ENCODE results near the gene UAP1L1.

Gene UAP1L1

DNA sequence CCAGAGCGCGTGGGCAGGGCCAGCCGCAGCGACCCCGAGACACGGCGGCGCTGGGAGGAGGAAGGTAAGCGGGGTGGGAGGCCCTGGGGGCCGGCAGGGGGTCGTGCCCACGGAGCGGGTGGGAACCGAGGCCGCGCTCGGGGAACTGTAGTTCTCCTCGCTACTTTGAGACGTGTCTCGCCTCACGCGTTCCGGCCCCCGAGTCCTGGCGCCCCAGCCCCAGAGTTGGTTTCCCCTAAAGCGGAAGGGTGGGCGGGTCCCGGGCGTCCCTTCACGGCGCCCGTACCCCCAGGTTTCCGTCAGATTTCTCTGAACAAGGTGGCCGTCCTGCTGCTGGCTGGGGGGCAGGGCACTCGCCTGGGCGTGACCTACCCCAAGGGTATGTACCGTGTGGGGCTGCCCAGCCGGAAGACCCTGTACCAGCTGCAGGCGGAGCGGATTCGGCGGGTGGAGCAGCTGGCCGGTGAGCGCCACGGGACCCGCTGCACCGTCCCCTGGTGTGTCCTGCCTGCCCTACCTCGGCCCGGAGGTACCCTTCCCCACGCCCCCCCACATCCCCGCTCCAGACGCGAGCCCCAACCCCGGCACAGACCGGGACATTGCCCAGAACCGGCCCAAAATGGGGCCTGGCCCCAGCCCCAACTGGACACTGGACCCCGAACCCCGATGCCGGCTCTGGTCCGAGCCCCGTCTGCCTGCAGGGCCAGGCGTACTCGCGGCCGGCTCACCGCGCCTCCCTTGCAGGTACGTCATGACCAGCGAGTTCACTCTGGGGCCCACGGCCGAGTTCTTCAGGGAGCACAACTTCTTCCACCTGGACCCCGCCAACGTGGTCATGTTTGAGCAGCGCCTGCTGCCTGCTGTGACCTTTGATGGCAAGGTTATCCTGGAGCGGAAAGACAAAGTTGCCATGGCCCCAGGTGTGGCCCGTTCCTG lies 709 bp downstream of the UAP1L1 start:
- peak; percentile 47 for DNase-seq

DNA sequence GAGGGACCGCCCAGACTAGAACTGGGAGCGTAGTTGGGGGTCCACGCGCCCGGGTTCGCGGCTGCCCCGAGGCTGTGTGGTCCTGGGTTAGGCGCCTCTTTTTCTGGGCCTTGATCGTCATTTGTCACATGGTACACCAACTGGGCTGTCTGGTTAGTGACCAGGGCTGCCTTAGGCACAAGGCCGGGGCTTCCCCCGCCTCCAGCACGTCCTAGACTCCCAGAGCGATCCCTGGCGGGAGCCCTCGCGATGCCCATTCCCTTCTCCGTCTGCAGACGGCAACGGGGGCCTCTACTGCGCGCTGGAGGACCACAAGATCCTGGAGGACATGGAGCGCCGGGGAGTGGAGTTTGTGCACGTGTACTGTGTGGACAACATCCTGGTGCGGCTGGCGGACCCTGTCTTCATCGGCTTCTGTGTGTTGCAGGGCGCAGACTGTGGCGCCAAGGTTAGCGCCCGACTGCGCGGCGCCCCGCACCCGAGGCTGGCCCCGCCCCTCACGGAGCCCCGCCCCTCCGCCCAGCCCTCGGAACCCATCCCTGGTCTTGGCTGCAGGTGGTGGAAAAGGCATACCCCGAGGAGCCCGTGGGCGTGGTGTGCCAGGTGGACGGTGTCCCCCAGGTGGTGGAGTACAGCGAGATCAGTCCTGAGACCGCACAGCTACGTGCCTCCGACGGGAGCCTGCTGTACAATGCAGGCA lies 1.5 kb downstream of the UAP1L1 start:
- DNase-seq = no peak

DNA sequence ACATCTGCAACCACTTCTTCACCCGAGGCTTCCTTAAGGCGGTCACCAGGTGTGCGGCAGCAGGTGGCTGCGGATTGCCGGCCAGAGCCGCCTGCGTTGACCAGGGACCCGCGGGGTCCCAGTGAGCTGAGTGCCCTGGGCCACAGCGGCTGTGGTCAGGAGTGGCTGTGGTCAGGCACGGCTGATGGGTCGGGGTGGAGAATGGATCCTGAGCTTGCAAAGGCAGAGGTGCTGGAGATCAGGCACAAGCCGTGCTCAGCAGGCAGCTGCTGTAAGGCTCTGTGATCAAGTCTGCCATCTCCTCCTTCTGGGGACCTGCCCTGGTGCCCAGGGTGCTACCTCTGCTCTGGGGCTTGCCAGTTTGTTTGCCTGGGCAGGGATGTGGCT lies 2.1 kb downstream of the UAP1L1 start:
- DNase-seq = no peak

DNA sequence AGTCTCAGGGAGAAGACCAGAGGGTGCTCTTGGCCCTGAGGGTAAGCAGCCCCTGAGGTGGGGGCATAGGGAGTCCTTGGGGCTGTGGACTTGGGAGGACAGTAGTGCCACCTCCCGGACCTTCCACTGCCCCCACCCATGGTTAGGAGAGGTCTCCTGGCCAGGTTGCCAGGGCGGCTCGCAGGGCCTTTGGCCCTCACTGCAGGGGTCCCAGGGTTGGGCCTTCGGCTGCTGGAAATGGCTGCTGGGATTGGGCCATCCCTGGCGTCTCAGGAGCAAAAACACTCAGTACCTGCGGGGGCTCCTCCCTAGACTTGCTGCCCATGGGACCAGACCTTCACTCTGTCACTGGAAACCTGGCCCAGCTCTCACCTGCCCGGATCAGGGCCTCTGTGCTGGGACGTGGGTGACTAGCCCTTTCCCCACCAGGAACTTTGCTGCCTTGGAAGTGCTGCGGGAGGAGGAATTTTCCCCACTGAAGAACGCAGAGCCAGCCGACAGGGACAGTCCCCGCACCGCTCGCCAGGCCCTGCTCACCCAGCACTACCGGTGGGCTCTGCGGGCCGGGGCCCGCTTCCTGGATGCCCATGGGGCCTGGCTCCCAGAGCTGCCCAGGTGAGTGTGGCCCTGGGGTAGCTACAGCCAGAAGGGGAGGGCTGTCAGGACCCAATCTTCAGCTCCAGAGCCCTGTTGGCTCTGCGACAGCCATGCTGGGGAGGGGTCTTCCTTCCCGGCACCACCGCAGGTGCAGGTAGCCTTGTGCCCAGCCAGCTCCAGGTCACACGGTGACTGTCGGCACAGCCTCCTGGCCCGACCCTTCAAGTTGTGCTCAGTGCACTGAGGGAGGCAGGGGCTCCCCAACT lies 3.2 kb downstream of the UAP1L1 start:
- DNase-seq = no peak

DNA sequence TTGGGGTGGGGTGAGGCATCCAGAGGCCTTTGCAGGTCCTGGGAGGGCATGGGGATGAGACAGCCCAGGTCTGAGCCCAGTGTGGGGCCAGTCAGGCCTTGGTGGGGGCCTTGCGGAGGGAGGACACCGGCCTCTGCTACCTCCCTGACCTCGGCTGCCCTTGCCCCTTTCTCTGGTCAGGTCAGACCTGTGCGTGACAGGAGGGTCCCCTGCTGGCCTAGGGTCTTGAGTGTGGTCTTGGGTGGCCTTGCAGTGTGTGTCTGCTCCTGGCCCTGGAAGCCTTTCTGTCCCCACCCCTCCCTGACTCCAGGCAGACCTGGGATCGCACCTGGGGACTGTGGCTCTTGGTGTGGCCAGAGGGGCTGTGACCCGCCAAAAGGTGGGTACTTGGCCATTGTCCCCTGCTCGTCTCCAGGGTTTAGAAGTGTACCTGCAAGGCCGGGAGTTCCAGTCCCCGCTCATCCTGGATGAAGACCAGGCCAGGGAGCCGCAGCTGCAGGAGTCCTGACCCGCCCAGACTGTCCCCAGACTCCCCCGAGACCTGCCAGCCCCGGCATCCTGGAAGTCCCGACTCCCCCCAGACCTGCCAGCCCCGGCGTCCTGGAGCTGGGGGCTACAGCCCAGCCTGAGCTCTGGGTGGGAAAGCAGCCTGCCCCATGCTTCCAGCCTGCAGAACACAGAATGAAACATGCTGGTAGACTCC lies 5.1 kb downstream of the UAP1L1 start:
- DNase-seq = no peak

DNA sequence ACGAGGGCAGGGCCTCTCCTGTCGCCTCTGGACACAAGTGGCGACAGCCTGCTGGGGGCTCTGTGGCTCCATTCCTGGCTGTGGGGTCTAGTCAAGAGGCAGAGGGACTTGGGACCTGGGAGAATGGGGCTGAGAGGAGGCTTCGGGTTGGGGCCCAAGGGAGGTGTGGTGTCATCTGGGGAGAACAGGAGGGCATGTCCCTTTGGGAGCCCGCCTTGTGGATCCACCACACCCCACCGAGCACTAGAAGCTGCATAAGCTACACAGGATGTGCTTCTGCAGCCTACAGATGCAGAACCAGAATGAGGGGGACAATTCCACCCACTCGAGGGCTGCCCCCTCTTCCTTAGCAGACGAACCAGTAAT lies 5.6 kb downstream of the UAP1L1 start:
- no peak for DNase-seq

DNA sequence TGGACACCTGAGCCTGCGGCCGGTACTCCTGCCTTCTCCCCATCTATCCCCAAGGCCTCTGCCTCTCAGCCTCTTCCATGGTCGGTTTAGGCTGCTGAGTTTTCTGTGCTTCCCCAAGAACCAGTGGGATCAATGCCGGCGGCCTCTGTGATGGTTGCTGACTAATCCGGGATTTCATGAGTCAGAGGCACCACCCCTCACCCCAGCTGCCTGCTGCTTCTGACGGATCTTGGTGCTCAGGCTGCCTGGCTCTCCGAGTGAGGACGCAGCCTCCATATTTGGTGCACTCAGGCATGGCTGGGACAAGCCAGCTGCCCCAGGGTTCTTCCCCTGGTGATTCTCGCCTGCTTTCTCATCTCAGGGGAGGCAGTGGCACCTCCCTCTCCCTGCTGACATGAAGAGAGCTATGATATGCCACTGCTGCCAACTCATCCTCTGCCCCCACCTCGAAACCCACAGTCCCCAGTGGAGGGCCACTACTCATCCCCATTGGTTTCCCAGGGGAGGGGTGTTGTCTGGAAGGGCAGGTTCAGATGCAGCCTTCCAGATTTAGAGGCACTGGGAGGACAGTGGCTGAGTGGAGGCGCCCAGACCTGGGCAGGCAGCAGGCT lies 6.2 kb downstream of the UAP1L1 start:
- peak; percentile 36 for DNase-seq

DNA sequence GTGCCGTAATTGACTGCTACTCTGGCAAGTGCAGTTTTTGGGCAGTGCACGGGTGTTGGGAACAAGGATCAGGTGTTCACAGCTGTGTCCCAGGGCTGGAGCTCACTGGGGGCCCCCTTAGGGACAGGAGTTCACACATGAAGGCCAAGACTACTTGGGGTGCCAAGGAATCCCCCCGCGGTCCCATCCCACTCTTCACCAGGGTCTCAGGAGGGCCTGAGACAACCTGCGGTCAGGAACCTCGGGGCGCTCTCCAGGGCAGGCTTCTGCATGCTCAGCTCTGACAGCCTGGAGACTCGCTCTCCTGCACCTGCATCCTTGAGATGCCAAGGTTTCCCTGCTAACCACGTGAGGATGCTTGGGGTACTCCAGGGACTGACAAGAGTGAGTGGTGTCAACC lies 7.2 kb downstream of the UAP1L1 start:
- DNase-seq = no peak

DNA sequence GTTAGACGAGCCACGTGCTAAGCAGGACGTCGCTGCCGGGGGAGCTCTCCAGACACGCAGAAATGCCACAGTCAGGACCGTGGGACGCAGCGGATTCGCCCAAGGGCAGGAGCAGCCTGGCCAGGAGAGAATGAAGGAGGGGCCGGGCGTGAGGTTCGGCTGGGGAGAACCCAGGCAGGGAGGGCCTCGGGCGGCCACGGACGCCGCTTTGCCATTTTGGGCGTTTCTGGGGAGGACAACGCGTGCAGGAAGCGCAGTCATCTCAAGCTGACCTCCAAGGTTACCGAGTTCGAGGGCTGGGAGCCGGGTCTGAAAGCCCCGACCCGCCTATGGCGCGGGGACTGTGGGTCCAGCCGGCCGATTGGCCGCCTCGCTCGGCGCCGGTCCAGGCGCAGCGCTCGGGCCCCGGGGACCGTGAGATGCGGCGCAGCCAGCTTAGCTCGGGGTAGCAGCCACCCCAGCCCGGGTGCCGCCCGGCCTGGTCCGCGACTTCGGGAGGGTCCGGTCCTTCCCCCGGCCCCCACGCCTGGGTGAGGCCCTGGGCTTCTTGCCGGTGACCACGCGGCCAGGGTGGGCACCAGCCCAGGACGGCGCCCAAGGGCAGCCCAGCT lies 8.7 kb downstream of the UAP1L1 start:
- peak; percentile 43 for DNase-seq

DNA sequence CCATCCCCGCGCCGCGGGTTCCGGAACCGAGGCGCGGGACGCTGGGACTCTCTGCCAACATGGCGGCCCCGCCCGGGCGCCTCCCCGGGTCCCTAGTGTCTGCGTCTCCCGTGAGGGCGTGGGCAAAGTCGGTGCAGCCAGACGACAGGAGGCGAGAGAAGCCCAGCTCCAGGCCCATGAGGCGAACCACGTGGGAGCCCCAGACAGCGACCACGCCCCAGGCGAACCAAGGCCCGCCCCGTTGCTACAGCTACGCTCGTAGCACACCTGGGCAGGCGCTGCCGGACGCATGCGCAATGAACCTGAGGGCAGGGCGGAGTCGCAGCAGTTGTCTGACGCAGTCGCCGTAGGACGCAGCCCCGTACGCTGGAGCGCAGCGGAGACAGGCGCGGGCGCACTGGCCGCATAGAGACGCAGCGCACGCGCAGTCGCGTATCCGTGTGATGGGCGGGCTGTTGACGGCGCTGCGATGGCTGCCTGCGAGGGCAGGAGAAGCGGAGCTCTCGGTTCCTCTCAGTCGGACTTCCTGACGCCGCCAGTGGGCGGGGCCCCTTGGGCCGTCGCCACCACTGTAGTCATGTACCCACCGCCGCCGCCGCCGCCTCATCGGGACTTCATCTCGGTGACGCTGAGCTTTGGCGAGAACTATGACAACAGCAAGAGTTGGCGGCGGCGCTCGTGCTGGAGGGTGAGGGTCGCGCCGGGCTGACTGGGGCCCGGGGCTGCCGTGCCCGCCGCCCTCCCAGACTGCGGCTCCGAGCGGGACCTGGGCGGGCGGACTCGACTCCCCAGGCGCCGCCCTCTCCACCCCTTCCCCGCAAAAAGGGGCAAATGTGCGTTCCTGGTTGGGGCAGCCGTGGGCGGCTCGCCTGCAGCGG lies 9.5 kb downstream of the UAP1L1 start, which contains the start of gene MAN1B1:
MAN1B1 (plus strand) TSS at position 455 of the 878 bp plus-strand sequence; CDS start at position 470, 15 bp downstream.
- peak; percentile 100 for DNase-seq

DNA sequence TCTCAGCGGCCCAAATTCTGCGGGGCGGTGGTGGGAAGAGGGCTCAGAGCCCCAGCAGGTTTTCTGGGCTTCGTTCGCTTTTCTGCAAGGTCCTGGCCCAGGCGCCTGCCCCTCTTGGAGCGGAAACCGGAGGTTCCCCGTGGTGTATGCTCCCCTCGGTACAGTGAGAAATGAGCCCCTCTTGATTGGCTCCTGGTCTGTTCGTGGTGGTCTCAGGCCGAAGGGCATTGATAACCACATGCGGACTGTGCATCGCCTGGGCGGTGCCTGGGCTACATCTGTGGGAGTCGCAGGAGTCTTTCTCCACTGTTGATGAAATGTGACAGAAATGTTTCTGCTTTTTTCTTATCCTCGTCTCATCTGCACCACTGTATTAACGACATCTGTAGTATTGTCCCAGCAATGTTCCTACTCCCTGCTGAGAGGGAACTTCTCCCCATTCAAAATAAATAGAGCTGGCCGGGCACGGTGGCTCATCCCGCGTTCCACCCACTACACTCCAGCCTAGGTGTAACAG lies 10.2 kb downstream of the UAP1L1 start:
- DNase-seq = peak; percentile 24

DNA sequence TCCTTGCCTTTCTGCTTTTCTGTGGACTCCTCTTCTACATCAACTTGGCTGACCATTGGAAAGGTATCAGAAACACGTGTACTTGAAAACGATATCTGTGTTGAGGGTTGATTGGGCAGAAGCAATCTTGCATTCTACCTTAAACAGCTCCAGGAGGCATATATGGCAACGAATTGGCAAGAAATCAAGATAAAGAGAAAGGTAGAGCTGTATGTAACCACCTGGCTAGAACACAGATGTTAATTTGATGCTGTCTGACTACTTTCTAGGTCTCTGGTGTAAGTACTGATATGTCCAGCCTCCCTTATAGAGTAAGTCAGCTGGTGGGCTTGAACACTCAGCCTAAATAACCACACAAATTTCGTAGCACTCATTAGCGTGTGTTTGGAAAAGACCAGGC lies 10.8 kb downstream of the UAP1L1 start:
- DNase-seq = no peak

DNA sequence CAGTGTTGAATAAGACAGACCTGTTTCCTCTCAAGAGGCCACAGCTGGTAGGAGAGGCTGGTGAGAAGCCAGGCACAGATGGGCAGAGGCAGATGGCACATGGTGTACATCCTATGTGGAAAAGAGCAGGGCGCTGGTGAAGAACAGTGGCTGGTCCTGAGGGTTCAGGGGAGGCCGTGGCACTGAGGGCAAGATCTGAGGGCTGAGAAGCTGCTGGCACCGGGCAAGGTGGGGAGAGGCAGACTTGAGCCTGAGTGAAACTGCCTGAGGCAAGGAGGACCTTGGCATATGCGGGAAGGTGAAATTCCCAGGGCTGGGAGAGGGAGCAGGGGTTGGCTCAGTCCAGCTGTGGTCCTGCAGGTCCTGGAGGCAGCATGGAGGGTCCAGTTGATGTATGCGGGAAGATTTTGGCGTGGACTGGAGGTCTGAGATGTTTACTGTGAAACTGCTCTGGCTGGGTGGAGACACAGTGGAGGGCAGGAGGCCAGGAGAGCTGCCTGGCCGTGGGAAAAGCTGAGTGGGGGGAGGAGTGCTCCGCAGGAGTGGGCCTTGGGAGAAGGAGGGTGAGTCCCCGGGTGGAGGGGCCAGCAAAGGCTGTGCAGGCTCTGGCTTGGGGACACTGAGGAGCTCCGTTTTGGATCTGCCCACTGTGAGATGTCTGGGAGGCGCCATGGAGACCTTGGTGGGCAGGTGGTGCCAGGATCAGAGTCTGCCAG lies 12.1 kb downstream of the UAP1L1 start:
- DNase-seq = no peak

DNA sequence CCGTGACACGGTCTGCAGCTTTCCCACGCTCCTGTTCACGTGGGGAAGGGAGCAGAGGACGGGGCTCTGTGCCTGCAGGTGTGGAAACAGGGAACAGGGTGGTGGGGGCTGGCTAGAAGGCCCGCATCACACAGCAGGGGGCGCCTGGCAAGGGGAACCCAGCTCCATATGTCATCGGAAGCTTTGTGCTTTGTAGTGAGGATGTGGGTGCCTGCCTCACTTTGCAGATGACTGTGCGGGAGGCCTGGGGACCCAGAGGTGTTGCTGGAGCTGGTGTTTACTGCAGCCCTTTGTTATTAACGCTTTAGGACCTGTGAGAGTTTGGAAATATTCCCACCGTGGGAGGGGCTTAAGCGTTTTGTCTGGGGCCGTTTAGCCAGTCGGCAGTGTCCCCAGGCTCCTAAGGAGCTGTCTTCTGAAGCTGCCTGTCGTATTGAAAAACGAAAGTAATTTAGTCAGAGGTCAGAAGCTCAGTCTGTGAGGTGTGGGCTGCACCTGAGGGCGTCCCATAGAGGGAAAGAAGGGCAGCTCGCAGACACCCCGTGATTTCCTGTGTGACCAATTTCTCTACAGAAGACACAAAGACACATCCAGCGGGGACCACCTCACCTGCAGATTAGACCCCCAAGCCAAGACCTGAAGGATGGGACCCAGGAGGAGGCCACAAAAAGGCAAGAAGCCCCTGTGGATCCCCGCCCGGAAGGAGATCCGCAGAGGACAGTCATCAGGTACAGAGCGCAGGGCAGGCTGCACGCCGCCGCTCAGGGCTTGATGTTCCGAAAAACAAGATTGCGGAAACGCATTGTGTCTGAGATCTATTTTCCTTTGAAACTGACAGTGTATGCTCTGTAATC lies 18.6 kb downstream of the UAP1L1 start:
- DNase-seq = peak; percentile 92

DNA sequence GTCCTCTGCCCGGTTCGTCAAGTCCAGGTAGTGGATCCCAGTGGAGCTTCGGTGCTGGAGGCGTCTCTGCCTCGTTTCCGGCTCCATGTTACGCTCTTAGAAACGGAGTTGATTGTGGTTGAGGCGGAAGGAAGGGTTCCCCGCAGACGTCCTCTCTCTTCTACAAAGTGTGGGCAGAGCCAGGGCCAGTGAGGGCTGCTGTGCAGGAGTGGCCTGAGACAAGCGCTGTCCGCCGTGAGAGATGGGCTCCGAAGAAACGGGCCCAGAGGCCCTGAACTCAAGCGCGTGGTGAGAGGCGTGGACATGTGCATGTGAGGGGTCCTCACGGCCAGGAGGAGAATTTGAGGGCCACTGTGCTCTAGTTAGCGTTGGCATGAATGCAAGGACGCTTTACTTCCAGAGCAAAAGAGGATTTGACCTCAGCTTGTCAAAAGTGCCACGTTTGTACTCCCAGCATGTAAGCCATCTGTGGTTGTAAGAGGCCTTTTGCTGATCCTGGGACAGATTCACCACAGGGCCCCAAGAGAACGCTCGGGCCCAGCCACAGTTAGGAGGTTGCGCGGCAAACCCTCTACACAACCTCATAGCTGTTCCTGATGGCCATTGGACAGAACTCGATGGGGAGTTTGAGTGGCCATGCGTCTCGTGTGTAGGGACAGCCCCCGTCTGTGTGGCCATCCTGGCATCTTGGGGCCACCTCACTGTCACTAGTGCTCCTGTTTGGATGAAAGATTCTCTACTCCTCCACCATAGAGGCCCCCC lies 19.6 kb downstream of the UAP1L1 start:
- no peak for DNase-seq

DNA sequence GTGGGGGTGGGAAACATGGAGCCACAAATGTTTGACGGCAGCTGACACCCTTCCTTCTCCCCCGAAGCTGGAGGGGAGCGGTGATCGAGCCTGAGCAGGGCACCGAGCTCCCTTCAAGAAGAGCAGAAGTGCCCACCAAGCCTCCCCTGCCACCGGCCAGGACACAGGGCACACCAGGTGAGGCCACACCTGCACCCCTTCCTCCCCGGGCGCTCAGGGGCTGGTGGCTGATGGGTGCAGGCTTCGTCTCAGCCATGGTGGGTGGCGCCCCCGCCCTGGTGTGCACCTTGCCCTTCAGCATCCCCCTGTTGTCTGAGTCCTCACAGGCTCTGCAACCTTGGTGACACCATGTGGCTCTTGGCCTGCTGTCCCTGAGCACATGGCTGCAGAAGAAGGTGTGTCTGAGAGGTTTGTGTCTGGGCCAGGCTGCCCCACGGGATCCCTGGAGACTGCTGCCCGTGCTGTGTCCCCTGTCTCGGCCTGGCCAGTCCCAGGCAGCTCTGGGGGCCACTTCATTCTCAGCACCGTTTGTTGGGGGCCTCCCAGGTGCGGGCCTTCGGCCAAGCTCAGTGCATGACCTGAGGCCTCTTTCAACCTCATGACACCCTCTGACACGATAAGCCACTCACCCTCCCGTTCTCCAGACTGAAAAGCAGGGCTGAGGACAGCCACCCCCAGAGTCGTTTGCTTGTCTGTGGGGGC lies 20.6 kb downstream of the UAP1L1 start:
- no peak for DNase-seq

DNA sequence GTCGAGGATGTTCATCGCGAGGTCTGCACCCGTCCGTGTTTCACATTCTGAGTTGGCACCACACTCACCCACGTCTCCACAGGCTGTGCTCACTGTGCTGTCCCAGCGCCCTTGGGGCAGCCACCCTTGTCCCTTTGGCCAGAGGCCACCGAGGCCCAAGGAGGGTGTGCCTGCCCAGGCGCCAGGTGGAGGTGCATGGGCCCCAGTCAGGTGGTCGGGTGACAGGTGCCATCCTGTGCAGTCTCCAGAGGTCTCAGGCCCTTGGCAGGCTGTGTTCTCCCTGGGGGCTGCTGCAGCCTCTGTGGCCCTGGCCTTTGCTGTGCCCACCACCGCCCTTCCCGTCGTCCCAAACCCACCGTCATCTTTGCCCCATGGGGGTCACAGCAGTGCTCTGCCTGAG lies 21.9 kb downstream of the UAP1L1 start:
- no peak for DNase-seq
